Measurements from ENCODE around the gene ME1.
"Not testable (repeated sequence)": the region's sequence is repeated elsewhere in the genome, so short reads cannot be mapped to it uniquely, and the experiment has no call there.

DNA sequence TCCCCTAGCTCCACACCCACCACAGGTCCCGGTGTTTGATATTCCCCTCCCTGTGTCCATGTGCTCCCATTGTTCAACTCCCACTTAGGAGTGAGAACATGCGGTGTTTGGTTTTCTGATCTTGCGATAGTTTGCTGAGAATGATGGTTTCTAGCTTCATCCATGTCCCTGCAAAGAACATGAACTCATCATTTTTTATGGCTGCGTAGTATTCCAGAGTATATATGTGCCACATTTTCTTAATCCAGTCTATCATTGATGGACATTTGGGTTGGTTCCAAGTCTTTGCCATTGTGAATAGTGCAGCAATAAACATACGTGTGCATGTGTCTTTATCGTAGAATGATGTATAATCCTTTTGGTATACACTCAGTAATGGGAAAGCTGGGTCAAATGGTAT is 143.6 kb downstream of the ME1 start:
- TF ChIP-seq EP300, POLR2A, POLR2AphosphoS5 (IDR thresholded peaks at IDR 0.05): not testable (repeated sequence)
- TF ChIP-seq, protein P1, sequence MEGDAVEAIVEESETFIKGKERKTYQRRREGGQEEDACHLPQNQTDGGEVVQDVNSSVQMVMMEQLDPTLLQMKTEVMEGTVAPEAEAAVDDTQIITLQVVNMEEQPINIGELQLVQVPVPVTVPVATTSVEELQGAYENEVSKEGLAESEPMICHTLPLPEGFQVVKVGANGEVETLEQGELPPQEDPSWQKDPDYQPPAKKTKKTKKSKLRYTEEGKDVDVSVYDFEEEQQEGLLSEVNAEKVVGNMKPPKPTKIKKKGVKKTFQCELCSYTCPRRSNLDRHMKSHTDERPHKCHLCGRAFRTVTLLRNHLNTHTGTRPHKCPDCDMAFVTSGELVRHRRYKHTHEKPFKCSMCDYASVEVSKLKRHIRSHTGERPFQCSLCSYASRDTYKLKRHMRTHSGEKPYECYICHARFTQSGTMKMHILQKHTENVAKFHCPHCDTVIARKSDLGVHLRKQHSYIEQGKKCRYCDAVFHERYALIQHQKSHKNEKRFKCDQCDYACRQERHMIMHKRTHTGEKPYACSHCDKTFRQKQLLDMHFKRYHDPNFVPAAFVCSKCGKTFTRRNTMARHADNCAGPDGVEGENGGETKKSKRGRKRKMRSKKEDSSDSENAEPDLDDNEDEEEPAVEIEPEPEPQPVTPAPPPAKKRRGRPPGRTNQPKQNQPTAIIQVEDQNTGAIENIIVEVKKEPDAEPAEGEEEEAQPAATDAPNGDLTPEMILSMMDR (IDR thresholded peaks at IDR 0.05): not testable (repeated sequence)
